H1 (cell line): ENCODE measurements around the gene TAF4. TPM values are rescaled to one million over a fixed set of nuclear protein-coding genes. Genes with fewer than 3 reads are reported as not detected.

Source experiments
- CTCF ChIA-PET: fragments of 300-600 bp; sonication (Branson Sonifier 250); formaldehyde crosslinking; loops from one replicate; lab custom pipeline; 2021; ENCODE audit not compliant: partially characterized antibody; lab: Charles Lee
- POLR2A ChIA-PET: fragments of 300-600 bp; sonication (Branson Sonifier 250); formaldehyde crosslinking; loops from one replicate; lab custom pipeline; 2021; ENCODE audit warnings: inconsistent platforms; ENCODE audit not compliant: partially characterized antibody; lab: Charles Lee
- DNase-seq, 2 experiments: peaks; one replicate each; pipeline versions ENCODE4 v3.0.0 to v3.0.0-alpha.2; 2010 to 2022; ENCODE audit warnings: low spot score in 2 of 2, low read depth in 1 of 2, mixed read lengths in 1 of 2
- FAIRE-seq: peaks from 2 replicates; lab custom pipeline; 2011; peaks lifted over from hg19 to GRCh38; lab: Jason Lieb, UNC
- H2AFZ ChIP-seq: 2 replicates; pipeline ENCODE4 v1.8.1; 2012; ENCODE audit warnings: low read length, inconsistent platforms
- H2AK5ac ChIP-seq: 2 replicates; pipeline ENCODE4 v1.6.1; 2013; ENCODE audit warnings: low read depth, low read length
- H2BK120ac ChIP-seq: replicated peaks from 2 replicates; pipeline ENCODE3; 2013; ENCODE audit warnings: low read depth, low read length, inconsistent platforms
- H2BK12ac ChIP-seq: 2 replicates; pipeline ENCODE4 v1.6.1; 2013; ENCODE audit warnings: low read depth, low read length
- H2BK15ac ChIP-seq: 2 replicates; pipeline ENCODE4 v1.6.1; 2013; ENCODE audit warnings: low read length
- H2BK20ac ChIP-seq: 2 replicates; pipeline ENCODE4 v1.6.1; 2013; ENCODE audit warnings: low read length
- H2BK5ac ChIP-seq: 2 replicates; pipeline ENCODE4 v1.6.1; 2013; ENCODE audit warnings: low read depth, low read length
- H3K14ac ChIP-seq: 2 replicates; pipeline ENCODE4 v1.6.1; 2013; ENCODE audit warnings: inconsistent platforms; ENCODE audit not compliant: insufficient read length
- H3K18ac ChIP-seq: 2 replicates; pipeline ENCODE4 v1.6.1; 2013; ENCODE audit warnings: low read length; ENCODE audit errors: extremely low read depth
- H3K23ac ChIP-seq: 2 replicates; pipeline ENCODE4 v1.6.1; 2013; ENCODE audit warnings: inconsistent platforms; ENCODE audit not compliant: insufficient read length
- H3K23me2 ChIP-seq: 2 replicates; pipeline ENCODE4 v1.6.1; 2013; ENCODE audit warnings: low read depth, low read length
- H3K27ac ChIP-seq: 2 replicates; pipeline ENCODE4 v1.6.1; 2011; ENCODE audit warnings: low read depth, low read length, inconsistent platforms
- H3K27me3 ChIP-seq, 4 experiments: replicated peaks in 1 of 4; 1 replicate in 1 of 4; 2 replicates in 3 of 4; pipeline versions ENCODE4 v1.6.1 to v1.8.1; 2011 to 2013; ENCODE audit warnings: low read length in 3 of 4, mild to moderate bottlenecking in 3 of 4, inconsistent platforms in 2 of 4, mixed read lengths in 2 of 4, moderate library complexity in 1 of 4; ENCODE audit not compliant: control insufficient read depth in 3 of 4, insufficient read depth in 3 of 4; ENCODE audit errors: extremely low read depth in 1 of 4
- H3K36me3 ChIP-seq, 4 experiments: 2 replicates each; pipeline versions ENCODE4 v1.6.1 to v1.8.1; 2011 to 2013; ENCODE audit warnings: mild to moderate bottlenecking in 4 of 4, low read length in 3 of 4, moderate library complexity in 2 of 4, control low read depth in 1 of 4, inconsistent platforms in 1 of 4; ENCODE audit not compliant: insufficient read depth in 4 of 4, control insufficient read depth in 2 of 4
- H3K4ac ChIP-seq: replicated peaks from 2 replicates; pipeline ENCODE3; 2013; ENCODE audit warnings: low read length, low read depth, mixed read lengths, inconsistent platforms; ENCODE audit not compliant: insufficient read length
- H3K4me1 ChIP-seq, 4 experiments: replicated peaks in 1 of 4; 1 replicate in 1 of 4; 2 replicates in 3 of 4; pipeline versions ENCODE4 v1.6.1 to v1.8.1; 2011 to 2013; ENCODE audit warnings: low read length in 3 of 4, inconsistent platforms in 2 of 4, mixed read lengths in 1 of 4; ENCODE audit not compliant: insufficient read depth in 4 of 4, control insufficient read depth in 3 of 4
- H3K4me2 ChIP-seq, 2 experiments: 2 replicates each; pipeline versions ENCODE4 v1.6.1 to v1.8.1; 2011 to 2013; ENCODE audit warnings: low read depth in 2 of 2, low read length in 2 of 2, control low read depth in 1 of 2, inconsistent platforms in 1 of 2, mild to moderate bottlenecking in 1 of 2; ENCODE audit not compliant: insufficient read depth in 1 of 2
- H3K4me3 ChIP-seq, 4 experiments: fragments of 200-600, 300-600 bp in 1 of 4; sonication (generic), shearing (Covaris generic), sonication (Bioruptor Twin) in 1 of 4; 2 replicates each; pipeline versions ENCODE4 v1.5.1 to v1.8.1; 2011 to 2016; ENCODE audit warnings: low read length in 4 of 4, low read depth in 3 of 4, control low read depth in 2 of 4, inconsistent platforms in 2 of 4, mild to moderate bottlenecking in 2 of 4, mixed read lengths in 1 of 4, moderate library complexity in 1 of 4; ENCODE audit not compliant: insufficient read depth in 2 of 4; ENCODE audit errors: extremely low read depth in 1 of 4
- H3K56ac ChIP-seq: replicated peaks from 2 replicates; pipeline ENCODE3; 2013; ENCODE audit warnings: low read depth, mild to moderate bottlenecking, mixed read lengths, low read length, inconsistent platforms; ENCODE audit not compliant: insufficient read length
- H3K79me1 ChIP-seq: 2 replicates; pipeline ENCODE4 v1.6.1; 2013; ENCODE audit warnings: low read depth, low read length, control low read depth
- H3K79me2 ChIP-seq, 2 experiments: 2 replicates each; pipeline versions ENCODE4 v1.6.1 to v1.8.1; 2012 to 2013; ENCODE audit warnings: low read length in 2 of 2, mild to moderate bottlenecking in 2 of 2, inconsistent platforms in 1 of 2; ENCODE audit not compliant: insufficient read depth in 2 of 2, control insufficient read depth in 1 of 2
- H3K9ac ChIP-seq, 4 experiments: replicated peaks in 1 of 4; 1 replicate in 1 of 4; 2 replicates in 3 of 4; pipeline versions ENCODE4 v1.6.1 to v1.8.1; 2011 to 2013; ENCODE audit warnings: low read depth in 3 of 4, low read length in 3 of 4, control low read depth in 2 of 4, mild to moderate bottlenecking in 2 of 4, moderate library complexity in 2 of 4, inconsistent platforms in 1 of 4; ENCODE audit errors: extremely low read depth in 1 of 4
- H3K9me3 ChIP-seq, 2 experiments: 2 replicates each; pipeline versions ENCODE4 v1.6.1 to v1.8.1; 2012 to 2013; ENCODE audit warnings: mild to moderate bottlenecking in 2 of 2, moderate library complexity in 2 of 2, control low read depth in 1 of 2, inconsistent platforms in 1 of 2, low read depth in 1 of 2, low read length in 1 of 2, mixed read lengths in 1 of 2; ENCODE audit not compliant: insufficient read depth in 2 of 2
- H4K20me1 ChIP-seq, 2 experiments: replicated peaks in 1 of 2; 2 replicates each; pipeline versions ENCODE3 to v1.8.1; 2011 to 2013; ENCODE audit warnings: inconsistent platforms in 2 of 2, low read length in 2 of 2, mild to moderate bottlenecking in 1 of 2; ENCODE audit not compliant: insufficient read depth in 2 of 2, control insufficient read depth in 1 of 2
- H4K5ac ChIP-seq: 2 replicates; pipeline ENCODE4 v1.6.1; 2013; ENCODE audit warnings: low read length, low read depth, mixed read lengths, inconsistent platforms; ENCODE audit not compliant: insufficient read length
- H4K8ac ChIP-seq: 2 replicates; pipeline ENCODE4 v1.8.0; 2013; ENCODE audit warnings: mild to moderate bottlenecking, moderate library complexity, low read length, inconsistent platforms; ENCODE audit not compliant: insufficient read depth; ENCODE audit errors: extremely low read depth
- H4K91ac ChIP-seq: replicated peaks from 2 replicates; pipeline ENCODE3; 2013; ENCODE audit warnings: low read length, mixed read lengths, inconsistent platforms; ENCODE audit not compliant: insufficient read length
- BCL11A ChIP-seq, 2 experiments: IDR thresholded peaks; one replicate each; pipeline ENCODE4 v1.6.1; 2011; ENCODE audit warnings: low read depth in 2 of 2, low read length in 2 of 2, mild to moderate bottlenecking in 2 of 2
- CBX5 ChIP-seq: fragments of 300-800, 300-1000 bp; sonication (generic); IDR thresholded peaks from 2 replicates; pipeline ENCODE4 v1.7.1; 2016; ENCODE audit warnings: antibody characterized with exemption, low read length, low read depth
- CHD1 ChIP-seq: IDR thresholded peaks from 2 replicates; pipeline ENCODE4 v1.6.1; 2012; ENCODE audit warnings: low read depth, low read length, improper control_type of control experiment
- CHD2 ChIP-seq: IDR thresholded peaks from 2 replicates; pipeline ENCODE4 v1.6.1; 2012; ENCODE audit warnings: low read length, improper control_type of control experiment
- EP300 ChIP-seq, 2 experiments: IDR thresholded peaks; 1 replicate in 1 of 2; 2 replicates in 1 of 2; pipeline ENCODE4 v1.6.1; 2011 to 2012; ENCODE audit warnings: low read depth in 2 of 2, low read length in 2 of 2, mild to moderate bottlenecking in 2 of 2, borderline replicate concordance in 1 of 2, inconsistent platforms in 1 of 2, moderate library complexity in 1 of 2
- GTF2F1 ChIP-seq: IDR thresholded peaks from 2 replicates; pipeline ENCODE4 v1.6.1; 2012; ENCODE audit warnings: low read depth, low read length, improper control_type of control experiment, borderline replicate concordance
- HDAC2 ChIP-seq, 2 experiments: fragments of 300-600 bp in 1 of 2; sonication (generic) in 1 of 2; IDR thresholded peaks; 2 replicates each; pipeline ENCODE4 v1.6.1; 2011 to 2012; ENCODE audit warnings: low read depth in 2 of 2, low read length in 2 of 2, mild to moderate bottlenecking in 2 of 2, moderate library complexity in 2 of 2, borderline replicate concordance in 1 of 2, inconsistent platforms in 1 of 2
- KDM4A ChIP-seq: IDR thresholded peaks from one replicate; pipeline ENCODE4 v1.7.1; 2012; ENCODE audit warnings: low read depth, mild to moderate bottlenecking, moderate library complexity, low read length, inconsistent platforms; ENCODE audit not compliant: severe bottlenecking
- MAFK ChIP-seq: IDR thresholded peaks from 2 replicates; pipeline ENCODE4 v1.6.1; 2012; ENCODE audit warnings: low read depth, mild to moderate bottlenecking, improper control_type of control experiment, low read length
- POLR2A ChIP-seq, 2 experiments: IDR thresholded peaks; 1 replicate in 1 of 2; 2 replicates in 1 of 2; pipeline ENCODE4 v1.6.1; 2011; ENCODE audit warnings: low read depth in 2 of 2, low read length in 2 of 2, mild to moderate bottlenecking in 2 of 2; ENCODE audit errors: control extremely low read depth in 1 of 2
- RBBP5 ChIP-seq: IDR thresholded peaks from 2 replicates; pipeline ENCODE4 v1.7.1; 2012; ENCODE audit warnings: low read depth, mild to moderate bottlenecking, inconsistent platforms, low read length, moderate library complexity, borderline replicate concordance
- SP2 ChIP-seq: IDR thresholded peaks from 2 replicates; pipeline ENCODE4 v1.6.1; 2012; ENCODE audit warnings: mild to moderate bottlenecking, low read length, inconsistent platforms
- TEAD4 ChIP-seq: IDR thresholded peaks from 2 replicates; pipeline ENCODE4 v1.6.1; 2012; ENCODE audit warnings: low read depth, low read length, inconsistent platforms, mixed read lengths
- WGBS, 2 experiments: shearing (Covaris generic) in 1 of 2; methylation state at CpG; one replicate each; pipeline versions ENCODE4 v1.1.6 to v1.1.7; 2013 to 2015; ENCODE audit warnings: low lambda C conversion rate in 2 of 2, mixed read lengths in 2 of 2, inconsistent platforms in 1 of 2, low coverage in 1 of 2, missing lambda C conversion rate in 1 of 2; ENCODE audit not compliant: insufficient replicate concordance in 2 of 2, insufficient coverage in 1 of 2, insufficient read length in 1 of 2; ENCODE audit errors: extremely low coverage in 1 of 2, missing lambda C conversion rate in 1 of 2; 5-methylcytosine and 5-hydroxymethylcytosine counted together
- polyA plus RNA-seq, 7 experiments: library from polyadenylated mRNA; depleted of rRNA in 3 of 7; stranded (reverse) in 5 of 7; unstranded in 2 of 7; fragments of >200 nt in 5 of 7; fragments of 200-250 nt in 2 of 7; gene quantifications; 1 replicate in 5 of 7; 2 replicates in 1 of 7; 4 replicates in 1 of 7; pipeline versions ENCODE4 v1.2.1 to v1.2.3, GENCODE V29; 2011 to 2013; ENCODE audit warnings: missing spikeins in 2 of 7, mixed read lengths in 2 of 7
- total RNA-seq: library from RNA; stranded (reverse); fragmentation: NEBNext Ultra II Directional; extraction: Animal tissue kit (Norgen Biotek cat#: 25700); gene quantifications from 2 replicates; pipeline ENCODE4 v1.2.1, GENCODE V29; 2021
- TF ChIP-seq, protein P1 (sequence below): IDR thresholded peaks from 2 replicates; pipeline ENCODE4 v1.6.1; 2012; ENCODE audit warnings: inconsistent platforms

TAF4 gene
- total and polyA plus RNA-seq, 2 of the 8 experiments (the other 6 are each of a cell fraction or from before 2014, with no cell fraction given) = 16.0 to 30.1 TPM

DNA sequence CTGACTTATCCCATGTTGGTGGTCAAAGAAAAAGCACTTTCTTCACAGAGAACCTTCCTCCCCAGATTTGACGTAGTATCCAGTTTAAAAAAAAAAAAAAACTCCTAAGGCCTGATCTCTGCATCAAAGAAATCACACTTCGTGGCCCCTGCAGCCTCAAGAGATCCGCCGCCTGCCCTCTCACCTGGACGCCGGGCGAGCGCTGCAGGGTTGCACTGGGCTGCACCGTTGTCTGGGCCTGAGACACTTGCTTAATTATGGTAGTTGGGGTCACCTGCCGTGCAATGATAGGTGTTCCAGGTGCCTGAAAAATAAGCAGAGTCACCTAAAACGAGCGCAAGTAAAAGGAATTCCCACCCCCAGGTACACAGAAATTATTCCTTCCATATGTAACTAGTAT is 53.0 kb downstream of the TAF4 start:
- no peak overlapping the region for H4K91ac ChIP-seq
- DNase-seq (no peak), FAIRE-seq (no peak)
- no peak overlapping the region for H2BK15ac ChIP-seq
- no peak overlapping the region for H4K8ac ChIP-seq
- H3K79me2 ChIP-seq = peaks cover 4 to 37% of the 10 kb centered on the region in 2 experiments; a peak in 2 of 4 replicates
- 95% methylated on average over 11 of the region's 12 CpGs; no CpG with 5 or more reads in 1 of the 2 experiments for WGBS, 2 experiments
- peaks cover 12 to 25% (median 17%) of the 10 kb centered on the region in 4 experiments; a peak in 7 of 8 replicates for H3K36me3 ChIP-seq
- H2BK120ac ChIP-seq = no peak overlapping the region
- ChIA-PET POLR2A (interaction anchor here (0.7 kb wide), 1 partner anchor 130 kb away, joined by 3 read pairs; the partner anchor contains the start of gene PSMA7), CTCF (interaction anchor here (2.6 to 3.3 kb wide), 2 partner anchors 116 to 122 kb away, joined by 27 to 41 read pairs; no protein-coding TSS in a partner anchor)
- no peak overlapping the region for H3K4me2 ChIP-seq
- H2BK12ac ChIP-seq = no peak overlapping the region
- H4K5ac ChIP-seq = no peak overlapping the region
- H2BK20ac ChIP-seq = no peak overlapping the region
- H2AK5ac ChIP-seq = no peak overlapping the region
- no peak overlapping the region for H3K18ac ChIP-seq
- H3K9me3 ChIP-seq = no peaks in the 10 kb centered on the region
- no peak overlapping the region for H3K56ac ChIP-seq
- peaks cover 0 to 2% (median 0%) of the 10 kb centered on the region in 4 experiments; a peak in 3 of 7 replicates for H3K4me1 ChIP-seq
- no peaks in the 10 kb centered on the region for H3K27me3 ChIP-seq
- no peak overlapping the region for H3K9ac ChIP-seq
- no peak overlapping the region for H2BK5ac ChIP-seq
- no peak overlapping the region for H3K27ac ChIP-seq
- H3K23me2 ChIP-seq = no peaks in the 10 kb centered on the region
- peaks cover 14% of the 10 kb centered on the region for H3K79me1 ChIP-seq
- no peak overlapping the region for H3K14ac ChIP-seq
- H4K20me1 ChIP-seq = peaks cover 13 to 24% of the 10 kb centered on the region in 2 experiments
- H3K23ac ChIP-seq = no peak overlapping the region
- no peak overlapping the region for H2AFZ ChIP-seq
- H3K4ac ChIP-seq = no peak overlapping the region
- no peak overlapping the region for H3K4me3 ChIP-seq
- TF ChIP-seq POLR2A (IDR thresholded peaks at IDR 0.05; ENCODE audit: control extremely low read depth in 1 of 2, low read depth in 2 of 2, low read length in 2 of 2) (no peak), BCL11A (IDR thresholded peaks at IDR 0.05; ENCODE audit: low read depth in 2 of 2, low read length in 2 of 2) (no peak), SP2 (no peak), KDM4A (no peak), TEAD4 (no peak), EP300 (IDR thresholded peaks at IDR 0.05; ENCODE audit: borderline replicate concordance in 1 of 2, low read depth in 2 of 2, low read length in 2 of 2) (no peak), RBBP5 (no peak), GTF2F1 (no peak), CBX5 (no peak), MAFK (no peak), HDAC2 (IDR thresholded peaks at IDR 0.05; ENCODE audit: borderline replicate concordance in 1 of 2, low read depth in 2 of 2, low read length in 2 of 2) (no peak), CHD2 (no peak), CHD1 (no peak)
- TF ChIP-seq, protein P1, sequence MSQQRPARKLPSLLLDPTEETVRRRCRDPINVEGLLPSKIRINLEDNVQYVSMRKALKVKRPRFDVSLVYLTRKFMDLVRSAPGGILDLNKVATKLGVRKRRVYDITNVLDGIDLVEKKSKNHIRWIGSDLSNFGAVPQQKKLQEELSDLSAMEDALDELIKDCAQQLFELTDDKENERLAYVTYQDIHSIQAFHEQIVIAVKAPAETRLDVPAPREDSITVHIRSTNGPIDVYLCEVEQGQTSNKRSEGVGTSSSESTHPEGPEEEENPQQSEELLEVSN = no peak
